H9 (cell line): ENCODE data around the gene ITSN2. TPM values are rescaled to one million over a fixed set of nuclear protein-coding genes. Genes with fewer than 3 reads are reported as not detected.

Source experiments
- DNase-seq: peaks from one replicate; pipeline ENCODE4 v3.0.0-alpha.2; 2017
- H2AFZ ChIP-seq: one replicate; pipeline ENCODE4 v1.6.1; 2013; ENCODE audit warnings: mild to moderate bottlenecking, low read length, control low read depth, moderate library complexity
- H2AK5ac ChIP-seq: 2 replicates; pipeline ENCODE4 v1.6.1; 2013; ENCODE audit warnings: low read length, control low read depth, mixed read lengths; ENCODE audit not compliant: insufficient read length
- H2BK120ac ChIP-seq: one replicate; pipeline ENCODE4 v1.6.1; 2013; ENCODE audit warnings: low read depth, mild to moderate bottlenecking, low read length, control low read depth, inconsistent platforms; ENCODE audit not compliant: poor library complexity, severe bottlenecking
- H2BK12ac ChIP-seq: 2 replicates; pipeline ENCODE4 v1.6.1; 2013; ENCODE audit warnings: low read length, control low read depth, mixed read lengths, low read depth; ENCODE audit not compliant: insufficient read length
- H2BK15ac ChIP-seq: 2 replicates; pipeline ENCODE4 v1.6.1; 2013; ENCODE audit warnings: low read depth, low read length, control low read depth
- H2BK20ac ChIP-seq: one replicate; pipeline ENCODE4 v1.6.1; 2013; ENCODE audit warnings: low read depth, mild to moderate bottlenecking, low read length, control low read depth, inconsistent platforms; ENCODE audit not compliant: poor library complexity, severe bottlenecking
- H2BK5ac ChIP-seq: 2 replicates; pipeline ENCODE4 v1.6.1; 2013; ENCODE audit warnings: low read length, control low read depth, mixed read lengths; ENCODE audit not compliant: insufficient read length
- H3K14ac ChIP-seq: 2 replicates; pipeline ENCODE4 v1.6.1; 2013; ENCODE audit warnings: low read length, control low read depth; ENCODE audit not compliant: insufficient read depth
- H3K18ac ChIP-seq: 2 replicates; pipeline ENCODE4 v1.6.1; 2013; ENCODE audit warnings: low read depth, mild to moderate bottlenecking, mixed read lengths, low read length, control low read depth; ENCODE audit not compliant: insufficient read length
- H3K23ac ChIP-seq: 2 replicates; pipeline ENCODE4 v1.6.1; 2013; ENCODE audit warnings: low read length, control low read depth, mixed read lengths, low read depth; ENCODE audit not compliant: insufficient read length
- H3K23me2 ChIP-seq: 2 replicates; pipeline ENCODE4 v1.6.1; 2013; ENCODE audit warnings: low read depth, mild to moderate bottlenecking, mixed read lengths, low read length, control low read depth; ENCODE audit not compliant: insufficient read length, poor library complexity, severe bottlenecking
- H3K27ac ChIP-seq: 2 replicates; pipeline ENCODE4 v1.5.1; 2013; ENCODE audit warnings: low read length, control low read depth, mixed read lengths, low read depth; ENCODE audit not compliant: insufficient read length
- H3K27me3 ChIP-seq: 2 replicates; pipeline ENCODE4 v1.6.1; 2013; ENCODE audit warnings: low read length, control low read depth, inconsistent platforms; ENCODE audit not compliant: insufficient read depth
- H3K4ac ChIP-seq: 2 replicates; pipeline ENCODE4 v1.6.1; 2013; ENCODE audit warnings: low read depth, mild to moderate bottlenecking, control low read depth, inconsistent platforms, low read length, moderate library complexity
- H3K4me1 ChIP-seq: 2 replicates; pipeline ENCODE4 v1.6.1; 2013; ENCODE audit warnings: low read length, control low read depth, inconsistent platforms; ENCODE audit not compliant: insufficient read depth
- H3K4me2 ChIP-seq: 2 replicates; pipeline ENCODE4 v1.6.1; 2013; ENCODE audit warnings: low read length, control low read depth, mixed read lengths; ENCODE audit not compliant: insufficient read length, insufficient read depth
- H3K56ac ChIP-seq: 2 replicates; pipeline ENCODE4 v1.6.1; 2013; ENCODE audit warnings: low read depth, mild to moderate bottlenecking, mixed read lengths, low read length, control low read depth; ENCODE audit not compliant: insufficient read length
- H3K79me1 ChIP-seq: 2 replicates; pipeline ENCODE4 v1.6.1; 2013; ENCODE audit warnings: low read depth, mild to moderate bottlenecking, moderate library complexity, low read length, control low read depth, inconsistent platforms; ENCODE audit not compliant: insufficient read depth, poor library complexity, severe bottlenecking
- H3K79me2 ChIP-seq: 2 replicates; pipeline ENCODE4 v1.6.1; 2013; ENCODE audit warnings: low read length, control low read depth, inconsistent platforms; ENCODE audit not compliant: insufficient read depth
- H3K9ac ChIP-seq: 2 replicates; pipeline ENCODE4 v1.6.1; 2013; ENCODE audit warnings: low read length, control low read depth, mixed read lengths; ENCODE audit not compliant: insufficient read length; ENCODE audit errors: extremely low read depth
- H3K9me3 ChIP-seq: one replicate; pipeline ENCODE4 v1.6.1; 2013; ENCODE audit warnings: low read depth, low read length, inconsistent platforms; ENCODE audit not compliant: control insufficient read depth
- H3T11ph ChIP-seq: one replicate; pipeline ENCODE4 v1.6.1; 2013; ENCODE audit warnings: mild to moderate bottlenecking, low read length, control low read depth, inconsistent platforms
- H4K20me1 ChIP-seq: one replicate; pipeline ENCODE4 v1.6.1; 2013; ENCODE audit not compliant: control insufficient read depth, insufficient read length, insufficient read depth
- H4K5ac ChIP-seq: 2 replicates; pipeline ENCODE4 v1.6.1; 2013; ENCODE audit warnings: low read depth, mild to moderate bottlenecking, mixed read lengths, low read length, control low read depth; ENCODE audit not compliant: insufficient read length
- H4K8ac ChIP-seq: replicated peaks from 2 replicates; pipeline ENCODE4 v1.6.1; 2013; ENCODE audit warnings: low read length, control low read depth, mixed read lengths, low read depth; ENCODE audit not compliant: insufficient read length
- H4K91ac ChIP-seq: 2 replicates; pipeline ENCODE4 v1.6.1; 2013; ENCODE audit warnings: low read depth, mild to moderate bottlenecking, moderate library complexity, mixed read lengths, low read length, control low read depth; ENCODE audit not compliant: insufficient read length
- H3K27ac Mint-ChIP-seq, 3 experiments: 2 replicates in 2 of 3; 3 replicates in 1 of 3; pipeline ENCODE4 v1.8.0; 2020 to 2021; ENCODE audit warnings: mixed read lengths in 3 of 3, mild to moderate bottlenecking in 1 of 3, moderate library complexity in 1 of 3
- H3K27me3 Mint-ChIP-seq: 2 replicates; pipeline ENCODE4 v1.8.0; 2021; ENCODE audit warnings: low read depth, mild to moderate bottlenecking, moderate library complexity, mixed read lengths
- H3K36me3 Mint-ChIP-seq, 3 experiments: 2 replicates in 2 of 3; 3 replicates in 1 of 3; pipeline ENCODE4 v1.8.0; 2020 to 2021; ENCODE audit warnings: low read depth in 3 of 3, mixed read lengths in 3 of 3; ENCODE audit not compliant: insufficient read depth in 1 of 3
- H3K4me1 Mint-ChIP-seq, 2 experiments: 2 replicates each; pipeline ENCODE4 v1.8.0; 2020; ENCODE audit warnings: mixed read lengths in 2 of 2
- H3K4me3 Mint-ChIP-seq, 2 experiments: 2 replicates in 1 of 2; 3 replicates in 1 of 2; pipeline ENCODE4 v1.8.0; 2020 to 2021; ENCODE audit warnings: mild to moderate bottlenecking in 2 of 2, mixed read lengths in 2 of 2, moderate library complexity in 1 of 2
- H3K9me3 Mint-ChIP-seq, 2 experiments: 2 replicates in 1 of 2; 3 replicates in 1 of 2; pipeline ENCODE4 v1.8.0; 2020; ENCODE audit warnings: mild to moderate bottlenecking in 2 of 2, mixed read lengths in 2 of 2, moderate library complexity in 1 of 2
- WGBS: extraction: QIAGEN DNeasy Blood & Tissue Kit; methylation state at CpG from one replicate; pipeline ENCODE4 v1.1.7; 2013; ENCODE audit warnings: missing lambda C conversion rate, low lambda C conversion rate, mixed read lengths; ENCODE audit not compliant: insufficient read length; ENCODE audit errors: extremely low coverage; 5-methylcytosine and 5-hydroxymethylcytosine counted together
- total RNA-seq: library from RNA; stranded (reverse); gene quantifications from 2 replicates; pipeline ENCODE4 v1.2.1, GENCODE V29; 2021
- TF ChIP-seq, protein P1 (sequence below): fragments of 200-600 bp; sonication (generic); conservative IDR thresholded peaks from 3 replicates; pipeline ENCODE4 v1.8.0; 2021; ENCODE audit warnings: antibody characterized with exemption, mild to moderate bottlenecking

ITSN2 gene
- total RNA-seq, 1 experiment from 2014 or later: 17.0 TPM

DNA sequence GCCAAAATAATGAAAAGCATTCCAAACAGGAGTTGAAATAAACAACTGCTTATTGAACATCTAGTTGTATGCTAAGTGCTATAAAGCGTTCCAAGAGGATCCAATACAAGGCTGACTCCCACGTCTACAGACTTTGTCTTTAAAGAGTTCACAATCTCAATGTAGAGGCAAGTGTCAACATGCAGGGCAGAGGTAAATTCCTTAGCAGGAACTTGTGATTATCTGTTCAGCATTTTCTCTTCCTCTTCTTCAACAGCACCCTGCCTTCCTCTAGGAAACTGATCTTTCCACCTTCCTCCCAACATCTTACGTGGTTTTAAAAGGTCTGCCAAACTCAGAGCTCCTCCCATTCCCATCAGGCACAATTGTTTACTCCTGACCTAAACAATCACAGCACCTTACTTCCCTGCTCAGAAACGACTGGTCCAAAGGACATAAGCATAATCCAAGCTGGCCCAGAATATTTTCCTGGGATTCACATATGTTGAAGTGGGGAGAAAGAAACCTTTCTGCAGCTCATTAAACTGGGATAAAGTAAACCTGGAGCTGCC is 83.9 kb downstream of the ITSN2 start:
- no peaks in the 10 kb centered on the region for H3K27me3 Mint-ChIP-seq
- H3K23me2 ChIP-seq: no peaks in the 10 kb centered on the region
- H3K79me2 ChIP-seq: no peaks in the 10 kb centered on the region
- no peak overlapping the region for H2BK20ac ChIP-seq
- no peaks in the 10 kb centered on the region for H3K79me1 ChIP-seq
- no peak for DNase-seq
- no peaks in the 10 kb centered on the region for H3K27me3 ChIP-seq
- H3K18ac ChIP-seq: no peak overlapping the region
- no peak overlapping the region for H4K8ac ChIP-seq
- WGBS: no CpG with 5 or more reads among the region's 4 CpGs
- no peak overlapping the region for H3K4me2 ChIP-seq
- no peak overlapping the region for H3K27ac ChIP-seq
- no peak overlapping the region for H3K9ac ChIP-seq
- H3K4ac ChIP-seq: no peak overlapping the region
- no peak overlapping the region; the same call in 1 of the 2 replicates for H2BK15ac ChIP-seq
- H2BK120ac ChIP-seq: no peak overlapping the region
- no peak overlapping the region for H4K5ac ChIP-seq
- H3K36me3 Mint-ChIP-seq: peaks cover 0 to 3% (median 0%) of the 10 kb centered on the region in 3 experiments; a peak in 1 of 7 replicates
- peaks cover 6 to 8% of the 10 kb centered on the region in 2 experiments for H3K4me1 Mint-ChIP-seq
- no peaks in the 10 kb centered on the region for H4K20me1 ChIP-seq
- H3K4me1 ChIP-seq: peaks cover 4% of the 10 kb centered on the region; the same call in 1 of the 2 replicates
- TF ChIP-seq, protein P1, sequence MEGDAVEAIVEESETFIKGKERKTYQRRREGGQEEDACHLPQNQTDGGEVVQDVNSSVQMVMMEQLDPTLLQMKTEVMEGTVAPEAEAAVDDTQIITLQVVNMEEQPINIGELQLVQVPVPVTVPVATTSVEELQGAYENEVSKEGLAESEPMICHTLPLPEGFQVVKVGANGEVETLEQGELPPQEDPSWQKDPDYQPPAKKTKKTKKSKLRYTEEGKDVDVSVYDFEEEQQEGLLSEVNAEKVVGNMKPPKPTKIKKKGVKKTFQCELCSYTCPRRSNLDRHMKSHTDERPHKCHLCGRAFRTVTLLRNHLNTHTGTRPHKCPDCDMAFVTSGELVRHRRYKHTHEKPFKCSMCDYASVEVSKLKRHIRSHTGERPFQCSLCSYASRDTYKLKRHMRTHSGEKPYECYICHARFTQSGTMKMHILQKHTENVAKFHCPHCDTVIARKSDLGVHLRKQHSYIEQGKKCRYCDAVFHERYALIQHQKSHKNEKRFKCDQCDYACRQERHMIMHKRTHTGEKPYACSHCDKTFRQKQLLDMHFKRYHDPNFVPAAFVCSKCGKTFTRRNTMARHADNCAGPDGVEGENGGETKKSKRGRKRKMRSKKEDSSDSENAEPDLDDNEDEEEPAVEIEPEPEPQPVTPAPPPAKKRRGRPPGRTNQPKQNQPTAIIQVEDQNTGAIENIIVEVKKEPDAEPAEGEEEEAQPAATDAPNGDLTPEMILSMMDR: no peak
- no peak overlapping the region for H2AK5ac ChIP-seq
- no peak overlapping the region for H2BK12ac ChIP-seq
- no peak overlapping the region for H3K4me3 Mint-ChIP-seq
- H2AFZ ChIP-seq: no peak overlapping the region
- no peak overlapping the region for H2BK5ac ChIP-seq
- no peak overlapping the region for H3K56ac ChIP-seq
- no peak overlapping the region for H3K14ac ChIP-seq
- peak overlapping the region in 2 of 3 experiments; percentile 35 to 39; a peak in 4 of 7 replicates for H3K27ac Mint-ChIP-seq
- H3K23ac ChIP-seq: no peak overlapping the region
- H3K9me3 ChIP-seq: no peaks in the 10 kb centered on the region
- no peaks in the 10 kb centered on the region for H3K9me3 Mint-ChIP-seq
- no peak overlapping the region for H4K91ac ChIP-seq
- no peak overlapping the region for H3T11ph ChIP-seq
